ENCODE measurements around the gene ATP2B1. TPM values are rescaled to one million over a fixed set of nuclear protein-coding genes. Genes with fewer than 3 reads are reported as not detected.

The ATP2B1 gene
- total RNA-seq, 1 donor from 2014 or later, result 49.7 TPM

GRCh38 chr12:89752341-89752740 lies 43.7 kb upstream of the ATP2B1 start:
- no peak for DNase-seq (ENCODE audit: low spot score)
- no peak for TF ChIP-seq CTCF (IDR thresholded peaks at IDR 0.05)
- Mint-ChIP-seq H3K4me1 (ENCODE audit: low read depth) (peaks cover 23% of the 10 kb centered on the region), H3K36me3 (ENCODE audit: low read depth) (no peaks in the 10 kb centered on the region), H3K27ac (ENCODE audit: unreplicated experiment) (no peak overlapping the region), H3K4me3 (ENCODE audit: unreplicated experiment) (no peak overlapping the region), H3K9me3 (ENCODE audit: low read depth) (peaks cover 7% of the 10 kb centered on the region), H3K27me3 (ENCODE audit: low read depth) (no peaks in the 10 kb centered on the region)

GRCh38 chr12:89750389-89751351 lies 42.0 kb upstream of the ATP2B1 start:
- Mint-ChIP-seq H3K27ac (ENCODE audit: unreplicated experiment) (no peak overlapping the region), H3K4me1 (ENCODE audit: low read depth) (peaks cover 8% of the 10 kb centered on the region), H3K27me3 (ENCODE audit: low read depth) (no peaks in the 10 kb centered on the region), H3K36me3 (ENCODE audit: low read depth) (no peaks in the 10 kb centered on the region), H3K4me3 (ENCODE audit: unreplicated experiment) (no peak overlapping the region), H3K9me3 (ENCODE audit: low read depth) (peaks cover 5% of the 10 kb centered on the region)
- no peak for TF ChIP-seq CTCF (IDR thresholded peaks at IDR 0.05)
- no peak for DNase-seq (ENCODE audit: low spot score)

DNA sequence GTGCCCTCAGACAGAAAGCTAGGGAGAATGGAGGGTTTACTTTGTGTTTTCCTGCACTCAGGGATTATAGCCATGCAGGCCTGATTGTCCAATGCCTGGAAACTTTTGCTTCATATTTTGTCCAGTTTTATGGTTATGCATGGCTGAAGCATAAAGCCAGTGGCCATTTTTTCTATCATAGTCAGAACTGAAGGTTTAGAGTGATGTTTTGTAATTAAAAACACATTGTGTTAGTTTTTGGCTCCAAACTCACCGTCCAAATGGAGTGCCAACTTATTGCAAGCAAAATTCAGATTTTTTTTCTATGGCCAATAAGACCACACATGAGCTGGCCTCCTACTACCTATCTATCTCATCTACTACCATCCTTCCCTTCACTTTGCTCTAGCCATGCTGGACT lies 40.2 kb upstream of the ATP2B1 start:
- H3K4me1 Mint-ChIP-seq (ENCODE audit: low read depth), result peaks cover 8% of the 10 kb centered on the region
- peaks cover 2% of the 10 kb centered on the region for H3K9me3 Mint-ChIP-seq (ENCODE audit: low read depth)
- TF ChIP-seq CTCF (IDR thresholded peaks at IDR 0.05), result no peak
- no peaks in the 10 kb centered on the region for H3K36me3 Mint-ChIP-seq (ENCODE audit: low read depth)
- no peaks in the 10 kb centered on the region for H3K27me3 Mint-ChIP-seq (ENCODE audit: low read depth)
- H3K4me3 Mint-ChIP-seq (ENCODE audit: unreplicated experiment), result no peak overlapping the region
- H3K27ac Mint-ChIP-seq (ENCODE audit: unreplicated experiment), result no peak overlapping the region
- no peak for DNase-seq (ENCODE audit: low spot score)

- peaks cover 29% of the 10 kb centered on the region for H3K9me3 Mint-ChIP-seq (ENCODE audit: low read depth)
- TF ChIP-seq CTCF (IDR thresholded peaks at IDR 0.05), result no peak
- H3K27me3 Mint-ChIP-seq (ENCODE audit: low read depth), result no peaks in the 10 kb centered on the region
- DNase-seq (ENCODE audit: low spot score), result no peak
- H3K27ac Mint-ChIP-seq (ENCODE audit: unreplicated experiment), result no peak overlapping the region
- no peak overlapping the region for H3K4me3 Mint-ChIP-seq (ENCODE audit: unreplicated experiment)
- H3K36me3 Mint-ChIP-seq (ENCODE audit: low read depth), result peaks cover 12% of the 10 kb centered on the region
- peaks cover 3% of the 10 kb centered on the region for H3K4me1 Mint-ChIP-seq (ENCODE audit: low read depth)
Observed at GRCh38 chr12:89745286-89745685, 36.6 kb upstream of the ATP2B1 start.

DNA sequence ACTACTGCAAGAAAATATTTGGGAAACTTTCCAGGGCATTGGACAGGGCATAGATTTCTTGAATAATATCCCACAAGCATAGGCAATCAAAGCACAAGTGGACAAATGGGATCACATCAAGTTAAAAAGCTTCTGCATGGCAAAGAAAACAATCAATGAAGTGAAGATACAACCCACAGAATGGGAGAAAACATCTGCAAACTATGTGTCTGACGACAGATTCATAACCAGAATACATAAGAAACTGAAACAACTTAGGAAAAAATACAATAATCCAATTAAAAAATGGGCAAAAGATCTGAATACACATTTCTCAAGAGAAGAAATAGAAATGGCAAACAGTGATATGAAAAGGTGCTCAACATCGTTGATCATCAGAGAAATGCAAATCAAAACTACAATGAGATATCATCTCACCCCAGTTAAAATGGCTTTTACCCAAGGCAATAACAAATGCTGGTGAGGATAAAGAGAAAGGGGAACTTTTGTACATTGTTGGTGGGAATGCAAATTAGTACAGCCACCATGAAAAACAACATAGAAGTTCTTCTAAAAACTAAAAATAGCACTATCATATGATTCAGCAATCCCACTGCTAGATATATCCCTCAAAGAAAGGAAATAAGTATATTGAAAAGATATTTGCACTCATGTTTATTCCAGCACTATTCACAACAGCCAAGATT lies 33.8 kb upstream of the ATP2B1 start:
- no peak overlapping the region for H3K4me3 Mint-ChIP-seq (ENCODE audit: unreplicated experiment)
- DNase-seq (ENCODE audit: low spot score), result no peak
- peaks cover 3% of the 10 kb centered on the region for H3K4me1 Mint-ChIP-seq (ENCODE audit: low read depth)
- H3K27me3 Mint-ChIP-seq (ENCODE audit: low read depth), result no peaks in the 10 kb centered on the region
- TF ChIP-seq CTCF (IDR thresholded peaks at IDR 0.05), result no peak
- peaks cover 51% of the 10 kb centered on the region for H3K9me3 Mint-ChIP-seq (ENCODE audit: low read depth)
- peaks cover 22% of the 10 kb centered on the region for H3K36me3 Mint-ChIP-seq (ENCODE audit: low read depth)
- H3K27ac Mint-ChIP-seq (ENCODE audit: unreplicated experiment), result no peak overlapping the region

Data from chondrocyte (in vitro differentiated cells).